ENCODE measurements around the gene MUSK.

DNA sequence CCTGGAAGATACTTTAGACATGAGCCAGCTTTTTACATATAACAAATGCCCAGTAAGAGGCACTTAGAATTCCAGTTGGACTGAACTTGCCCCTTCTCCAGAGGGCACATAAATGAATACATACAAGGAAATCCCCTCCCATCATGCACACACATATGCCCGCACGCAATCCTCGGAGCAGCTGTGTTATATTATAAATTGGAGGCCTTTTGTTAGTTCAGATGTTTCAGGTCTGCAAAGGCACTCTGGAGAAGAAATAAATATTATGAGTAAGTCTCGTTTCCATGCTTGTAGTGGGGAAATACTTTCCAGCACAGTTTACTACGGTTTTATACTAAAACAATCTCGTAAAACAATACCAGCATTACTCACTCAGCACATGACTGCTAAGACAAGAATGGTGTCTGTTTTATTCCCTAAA is 17.6 kb upstream of the MUSK start:
- TF ChIP-seq, protein P1, sequence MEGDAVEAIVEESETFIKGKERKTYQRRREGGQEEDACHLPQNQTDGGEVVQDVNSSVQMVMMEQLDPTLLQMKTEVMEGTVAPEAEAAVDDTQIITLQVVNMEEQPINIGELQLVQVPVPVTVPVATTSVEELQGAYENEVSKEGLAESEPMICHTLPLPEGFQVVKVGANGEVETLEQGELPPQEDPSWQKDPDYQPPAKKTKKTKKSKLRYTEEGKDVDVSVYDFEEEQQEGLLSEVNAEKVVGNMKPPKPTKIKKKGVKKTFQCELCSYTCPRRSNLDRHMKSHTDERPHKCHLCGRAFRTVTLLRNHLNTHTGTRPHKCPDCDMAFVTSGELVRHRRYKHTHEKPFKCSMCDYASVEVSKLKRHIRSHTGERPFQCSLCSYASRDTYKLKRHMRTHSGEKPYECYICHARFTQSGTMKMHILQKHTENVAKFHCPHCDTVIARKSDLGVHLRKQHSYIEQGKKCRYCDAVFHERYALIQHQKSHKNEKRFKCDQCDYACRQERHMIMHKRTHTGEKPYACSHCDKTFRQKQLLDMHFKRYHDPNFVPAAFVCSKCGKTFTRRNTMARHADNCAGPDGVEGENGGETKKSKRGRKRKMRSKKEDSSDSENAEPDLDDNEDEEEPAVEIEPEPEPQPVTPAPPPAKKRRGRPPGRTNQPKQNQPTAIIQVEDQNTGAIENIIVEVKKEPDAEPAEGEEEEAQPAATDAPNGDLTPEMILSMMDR (conservative IDR thresholded peaks at IDR 0.05; ENCODE audit: low read depth, low read length) = no peak
- TF ChIP-seq CEBPB (IDR thresholded peaks at IDR 0.05; ENCODE audit: low read depth, low read length) (peak; percentile 83), MXI1 (IDR thresholded peaks at IDR 0.05; ENCODE audit: borderline replicate concordance, low read depth, low read length) (no peak), MAFK (IDR thresholded peaks at IDR 0.05; ENCODE audit: low read depth, low read length) (no peak)

Data from IMR-90 (cell line).